Measurements from ENCODE around the gene ZFAND2A.
A peak's percentile ranks its signal among the peaks of the same experiment; 100 is the strongest.
"Not testable (repeated sequence)": the region's sequence is repeated elsewhere in the genome, so short reads cannot be mapped to it uniquely, and the experiment has no call there.

ZFAND2A gene

GRCh38 chr7:1159891-1160669, at the start of gene ZFAND2A:
ZFAND2A (minus strand) TSS chr7:1160196; CDS start chr7:1158212, 1,984 bp downstream.
- DNase-seq, result peak; percentile 97

- DNase-seq, result no peak
Observed at GRCh38 chr7:1209097-1209496, 49.1 kb upstream of the ZFAND2A start.

DNA sequence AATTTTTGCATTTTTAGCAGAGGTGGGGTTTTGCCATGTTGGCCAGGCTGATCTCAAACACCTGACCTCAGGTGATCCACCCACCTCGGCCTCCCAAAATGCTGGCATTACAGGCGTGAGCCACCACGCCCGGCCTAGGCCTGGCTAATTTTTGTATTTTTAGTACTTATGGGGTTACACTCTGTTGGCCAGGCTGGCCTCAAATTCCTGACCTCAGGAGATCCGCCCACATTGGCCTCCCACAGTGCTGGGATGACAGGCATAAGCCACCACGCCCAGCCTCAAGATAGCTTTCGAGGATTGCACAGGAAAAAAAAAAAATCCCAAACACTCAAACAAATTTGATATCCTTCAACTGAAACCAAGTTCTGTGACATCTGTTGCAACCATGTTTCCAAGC, 45.7 kb upstream of the ZFAND2A start:
- DNase-seq, result not testable (repeated sequence)

- no peak for DNase-seq
Observed at GRCh38 chr7:1204460-1205140, 44.6 kb upstream of the ZFAND2A start.

GRCh38 chr7:1202914-1203313, 42.9 kb upstream of the ZFAND2A start:
- DNase-seq, result not testable (repeated sequence)

- no peak for DNase-seq
Observed at GRCh38 chr7:1201916-1202315, 41.9 kb upstream of the ZFAND2A start.

- DNase-seq, result no peak
Observed at GRCh38 chr7:1200045-1200444, 40.0 kb upstream of the ZFAND2A start.

GRCh38 chr7:1197997-1198625, 38.1 kb upstream of the ZFAND2A start:
- no peak for DNase-seq

DNA sequence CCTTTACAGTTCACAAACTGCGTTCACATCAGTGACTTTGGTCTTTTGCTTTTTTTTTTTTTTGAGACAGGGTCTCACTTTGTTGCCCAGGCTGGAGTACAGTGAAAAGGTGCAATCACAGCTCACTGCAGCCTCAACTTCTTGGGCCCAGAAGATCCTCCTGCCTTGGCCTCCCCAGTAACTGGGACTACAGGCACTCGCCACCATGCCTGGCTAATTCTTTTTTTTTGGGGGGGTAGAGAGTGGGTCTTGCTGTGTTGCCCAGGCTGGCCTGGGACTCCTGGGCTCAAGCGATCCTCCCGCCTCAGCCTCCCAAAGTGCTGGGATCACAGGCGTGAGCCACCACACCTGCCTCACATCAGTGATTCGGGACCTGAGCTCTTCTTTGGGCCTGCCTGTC, 37.0 kb upstream of the ZFAND2A start:
- no peak for DNase-seq

DNA sequence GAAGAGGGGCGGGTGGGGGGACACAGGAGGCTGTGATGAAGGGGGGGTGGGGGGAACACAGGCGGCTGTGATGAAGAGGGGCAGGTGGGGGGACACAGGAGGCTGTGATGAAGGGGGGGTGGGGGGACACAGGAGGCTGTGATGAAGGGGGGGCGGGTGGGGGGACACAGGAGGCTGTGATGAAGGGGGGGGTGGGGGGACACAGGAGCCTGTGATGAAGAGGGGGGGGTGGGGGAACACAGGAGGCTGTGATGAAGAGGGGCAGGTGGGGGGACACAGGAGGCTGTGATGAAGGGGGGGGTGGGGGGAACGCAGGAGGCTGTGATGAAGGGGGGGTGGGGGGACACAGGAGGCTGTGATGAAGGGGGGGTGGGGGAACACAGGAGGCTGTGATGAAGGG, 36.4 kb upstream of the ZFAND2A start:
- DNase-seq, result not testable (repeated sequence)

DNA sequence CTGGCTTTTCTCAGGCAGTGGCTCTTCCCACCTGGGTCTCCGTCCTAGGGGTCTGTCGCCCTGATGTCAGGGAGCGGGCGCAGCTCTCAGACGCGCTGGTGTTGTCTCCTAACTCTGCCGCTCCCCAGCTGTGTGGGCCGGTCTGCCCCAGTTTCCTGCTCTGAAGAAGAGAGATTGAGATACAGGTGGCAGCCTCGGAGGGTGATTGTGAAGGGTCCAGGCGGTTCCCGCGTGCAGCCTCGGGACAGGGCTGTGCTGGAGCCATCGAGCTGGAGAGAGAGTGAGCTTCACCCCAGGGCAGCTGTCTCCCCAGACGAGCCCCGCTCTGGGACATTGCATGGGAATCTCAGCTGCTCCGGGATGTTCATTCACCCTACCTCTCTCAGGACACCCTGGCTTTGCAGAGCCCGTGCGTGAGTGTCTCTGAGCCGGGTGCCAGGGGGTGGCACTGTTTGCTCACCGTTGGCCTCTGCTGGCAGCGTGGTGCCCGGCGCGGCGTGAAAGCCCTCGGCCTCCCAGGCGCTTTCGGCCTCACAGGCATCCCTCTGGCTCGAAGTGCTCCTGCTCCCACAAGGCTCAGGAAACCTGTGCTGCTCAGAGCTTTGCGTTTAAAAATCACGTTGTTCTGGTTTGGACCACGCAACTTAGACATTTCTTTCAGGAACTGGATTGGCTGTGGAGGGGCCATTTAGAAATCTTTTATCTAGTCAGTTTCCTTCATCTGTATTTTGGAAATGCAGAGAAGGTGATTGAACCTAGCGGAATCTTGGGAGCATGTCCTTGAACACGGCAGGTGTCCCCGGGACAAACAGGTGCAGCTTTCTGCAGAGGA, 33.8 kb upstream of the ZFAND2A start:
- DNase-seq, result peak; percentile 44

DNA sequence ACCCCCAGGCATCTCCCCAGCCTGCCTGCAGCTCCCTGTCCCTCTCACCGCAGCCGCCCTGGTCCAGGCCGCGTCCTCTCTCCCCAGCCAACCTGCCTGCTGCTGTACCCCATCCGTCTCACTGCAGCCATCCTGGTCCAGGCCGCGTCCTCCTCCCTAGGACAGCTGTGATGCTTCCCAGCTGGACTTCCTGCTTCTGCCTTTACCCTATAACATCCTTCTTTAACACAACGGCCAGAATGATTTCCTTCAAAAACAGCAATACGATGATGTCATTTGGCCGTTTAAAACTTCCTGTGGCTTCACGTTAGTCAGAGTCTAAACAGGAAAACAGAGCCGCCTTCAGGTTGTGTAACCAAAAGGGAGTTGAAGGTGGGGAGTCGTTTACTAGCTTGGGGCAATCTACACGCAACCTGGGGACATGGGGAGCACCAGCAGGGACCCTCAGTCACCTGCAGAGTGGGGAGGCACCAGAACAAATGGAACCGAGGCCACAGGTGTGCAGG, 32.2 kb upstream of the ZFAND2A start:
- no peak for DNase-seq

DNA sequence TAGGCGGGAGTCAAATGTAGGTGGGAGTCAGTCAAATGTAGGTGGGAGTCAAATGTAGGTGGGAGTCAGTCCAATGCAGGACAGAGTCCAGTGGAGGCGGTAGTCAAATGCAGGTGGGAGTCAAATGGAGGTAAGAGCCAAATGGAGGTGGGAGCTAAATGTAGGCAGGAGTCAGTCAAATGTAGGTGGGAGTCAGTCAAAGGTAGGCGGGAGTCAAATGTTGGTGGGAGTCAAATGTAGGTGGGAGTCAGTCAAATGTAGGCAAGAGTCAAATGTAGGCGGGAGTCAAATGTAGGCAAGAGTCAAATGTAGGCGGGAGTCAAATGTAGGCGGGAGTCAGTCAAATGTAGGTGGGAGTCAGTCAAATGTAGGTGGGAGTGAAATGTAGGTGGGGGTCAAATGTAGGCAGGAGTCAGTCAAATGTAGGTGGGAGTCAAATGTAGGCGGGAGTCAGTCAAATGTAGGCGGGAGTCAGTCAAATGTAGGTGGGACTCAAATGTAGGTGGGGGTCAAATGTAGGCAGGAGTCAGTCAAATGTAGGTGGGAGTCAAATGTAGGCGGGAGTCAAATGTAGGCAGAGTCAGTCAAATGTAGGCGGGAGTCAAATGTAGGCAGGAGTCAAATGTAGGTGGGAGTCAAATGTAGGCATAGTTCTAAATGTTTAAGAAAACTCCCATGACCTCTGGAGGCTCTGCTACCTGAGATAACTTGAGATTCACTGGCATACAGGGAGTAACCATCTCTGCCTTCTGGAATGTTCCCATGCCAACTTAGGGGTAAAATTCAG, 30.2 kb upstream of the ZFAND2A start:
- no peak for DNase-seq

GRCh38 chr7:1188720-1189294, 28.8 kb upstream of the ZFAND2A start:
- DNase-seq, result no peak

GRCh38 chr7:1187127-1187526, 27.1 kb upstream of the ZFAND2A start:
- DNase-seq, result no peak

- no peak for DNase-seq
Observed at GRCh38 chr7:1181640-1182039, 21.6 kb upstream of the ZFAND2A start.

GRCh38 chr7:1181031-1181430, 21.0 kb upstream of the ZFAND2A start:
- DNase-seq, result no peak

DNA sequence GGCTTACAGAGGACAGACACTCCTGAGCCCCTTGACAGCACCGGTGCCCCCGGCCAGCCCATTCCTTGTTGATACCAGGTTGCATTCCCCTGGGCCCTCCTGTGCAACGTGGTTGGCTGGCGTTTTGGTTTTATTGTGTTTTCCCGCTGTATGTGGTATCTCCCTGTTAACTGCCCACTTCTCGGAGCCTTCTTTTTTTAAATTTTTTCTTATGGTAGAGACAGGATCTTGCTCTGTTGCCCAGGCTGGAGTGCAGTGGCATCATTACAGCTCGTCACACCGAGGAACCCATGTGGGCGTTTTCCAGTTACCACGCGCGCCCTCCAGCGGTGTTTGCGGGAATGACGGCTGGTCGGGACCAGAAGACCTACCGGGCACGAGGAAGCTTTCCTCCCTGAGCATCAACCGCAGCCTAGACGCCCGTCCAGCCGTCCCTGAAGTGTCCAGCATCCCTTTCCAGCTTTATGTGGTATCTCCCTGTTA, 16.9 kb upstream of the ZFAND2A start:
- DNase-seq, result peak; percentile 73

- DNase-seq, result peak; percentile 83
Observed at GRCh38 chr7:1175967-1176851, 16.2 kb upstream of the ZFAND2A start.

DNA sequence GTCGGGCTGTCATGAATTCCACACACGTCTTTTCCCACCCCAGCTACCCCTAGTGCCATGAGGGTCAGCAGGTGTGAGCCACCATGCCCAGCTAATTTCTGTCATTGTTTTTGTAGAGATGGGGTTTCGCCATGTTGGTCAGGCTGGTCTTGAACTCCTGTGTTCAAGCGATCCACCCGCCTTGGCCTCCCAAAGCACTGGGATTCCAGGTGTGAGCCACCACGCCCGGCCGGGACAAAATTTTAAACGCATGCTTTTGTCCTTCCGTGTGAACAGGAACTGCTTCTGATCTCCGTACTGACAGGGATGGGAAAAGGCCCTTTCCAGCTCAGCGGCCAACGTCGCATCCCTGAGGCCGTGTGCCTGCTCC, 15.6 kb upstream of the ZFAND2A start:
- no peak for DNase-seq

All from NCI-H82 (cell line).